DMS53 treated with DMSO at 0.1 percent for 48 hours (cell line): ENCODE measurements around the gene HES2.
"Not testable (repeated sequence)": the region's sequence is repeated elsewhere in the genome, so short reads cannot be mapped to it uniquely, and the experiment has no call there.

Source experiments
- DNase-seq: peaks from one replicate; lab custom pipeline; 2025; ENCODE audit not compliant: unreplicated experiment; lab: John Stamatoyannopoulos, UW

Gene HES2

DNA sequence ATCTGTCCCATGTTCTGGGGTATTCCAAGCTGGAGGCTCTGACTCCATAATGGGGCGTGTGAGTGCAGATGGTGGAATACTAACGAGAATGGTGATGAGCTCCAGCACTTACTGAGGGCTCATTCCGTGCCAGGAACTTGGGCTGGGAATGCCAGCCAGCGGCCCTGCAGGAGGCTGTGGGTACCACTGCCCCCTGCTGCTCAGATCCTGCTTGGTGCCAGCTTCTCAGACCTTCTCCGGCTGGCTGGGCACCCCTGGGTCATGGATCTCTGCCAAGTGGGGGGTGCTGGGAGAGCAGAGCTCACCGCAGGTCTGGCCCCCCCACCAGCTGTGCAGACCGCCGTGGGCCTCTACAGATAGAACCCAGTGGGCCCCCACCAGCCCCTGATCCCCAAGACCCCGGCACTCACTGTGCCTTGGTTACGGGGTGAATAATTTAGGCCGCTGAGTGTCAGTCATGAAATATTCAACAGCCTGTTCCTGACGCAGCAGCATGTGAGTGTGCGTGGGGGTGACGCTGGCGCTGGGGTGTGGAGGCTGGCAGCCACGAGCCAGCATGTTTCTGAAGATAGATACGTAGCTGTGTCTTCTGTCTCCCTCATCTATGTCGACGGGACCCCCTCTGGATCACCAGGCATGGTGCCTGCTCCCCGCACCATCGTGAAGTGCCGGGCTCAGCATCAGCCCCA is 17.4 kb upstream of the HES2 start:
- peak; percentile 28 for DNase-seq

DNA sequence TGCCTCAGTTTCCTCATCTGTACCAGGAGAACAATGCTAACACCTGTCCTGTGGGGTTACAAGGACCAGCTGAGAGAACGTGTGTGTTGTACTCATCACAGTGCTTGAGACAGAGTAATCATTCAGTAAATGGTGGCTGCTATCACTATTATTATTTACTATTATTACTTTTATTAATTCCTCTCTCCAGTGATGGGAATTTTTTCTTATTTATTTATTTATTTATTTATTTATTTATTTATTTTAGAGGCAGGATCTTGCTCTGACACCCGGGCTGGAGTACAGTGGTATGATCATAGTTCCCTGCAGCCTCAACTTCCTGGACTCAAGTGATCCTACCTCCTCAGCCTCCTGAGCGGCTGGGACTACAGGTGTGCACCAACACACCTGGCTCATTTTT is 16.6 kb upstream of the HES2 start:
- not testable (repeated sequence) for DNase-seq

DNA sequence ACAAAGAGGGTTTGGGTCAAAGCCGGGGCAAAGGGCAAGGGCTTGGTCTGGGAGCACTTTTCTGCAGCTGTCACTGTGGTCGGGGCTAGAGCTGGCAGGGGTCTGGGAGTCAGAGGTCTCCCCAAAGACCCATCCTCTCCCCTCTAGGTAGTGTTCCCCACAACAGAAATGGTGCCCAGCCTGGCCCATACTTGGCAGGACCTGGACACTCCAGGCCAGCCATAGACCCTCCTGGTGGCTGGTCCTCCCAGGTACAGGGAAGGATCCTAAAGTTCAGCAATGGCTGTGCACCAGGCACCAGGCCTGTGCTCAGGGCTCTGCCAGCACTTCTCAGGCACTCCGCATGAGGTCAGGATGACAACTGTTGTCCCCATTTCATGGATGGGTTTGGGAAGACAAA is 15.8 kb upstream of the HES2 start:
- no peak for DNase-seq

DNA sequence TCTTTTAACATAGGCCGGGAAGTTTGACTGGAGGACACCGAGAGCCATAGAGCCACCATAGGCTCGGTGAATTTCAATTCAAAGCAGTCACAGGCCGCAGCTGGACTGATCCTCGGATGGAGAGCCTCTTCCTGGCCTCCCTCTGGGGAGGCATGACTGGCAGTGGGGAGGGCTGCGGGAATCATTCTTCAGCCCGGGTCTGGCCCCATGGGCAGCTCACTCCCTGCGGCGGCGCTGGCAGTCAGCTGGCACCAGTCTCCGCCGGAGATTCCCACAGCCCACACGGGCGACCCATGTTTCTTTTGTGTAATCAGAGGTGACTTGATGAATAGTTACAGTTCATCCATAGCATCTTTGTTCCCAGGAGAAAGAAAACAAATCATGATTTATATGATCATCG is 15.4 kb upstream of the HES2 start:
- no peak for DNase-seq

DNA sequence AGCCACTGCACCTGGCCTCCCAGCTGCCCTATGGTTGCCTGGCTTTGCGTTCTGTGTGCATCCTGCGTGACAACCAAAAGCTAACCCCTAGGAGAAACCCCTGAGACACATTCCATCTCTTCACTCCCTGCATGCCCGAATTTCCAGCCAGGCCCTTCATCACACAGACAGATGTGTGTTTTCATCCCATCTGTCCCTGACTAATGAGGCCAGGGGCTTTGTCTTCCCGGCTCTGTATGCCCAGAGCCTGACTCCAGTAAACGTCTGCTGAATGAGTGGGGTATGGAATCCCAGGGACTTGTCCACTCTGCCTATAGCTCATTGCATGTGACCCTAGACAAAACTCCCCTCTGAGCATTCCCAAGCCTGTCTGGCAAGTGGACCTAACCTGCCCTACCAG is 14.5 kb upstream of the HES2 start:
- no peak for DNase-seq

DNA sequence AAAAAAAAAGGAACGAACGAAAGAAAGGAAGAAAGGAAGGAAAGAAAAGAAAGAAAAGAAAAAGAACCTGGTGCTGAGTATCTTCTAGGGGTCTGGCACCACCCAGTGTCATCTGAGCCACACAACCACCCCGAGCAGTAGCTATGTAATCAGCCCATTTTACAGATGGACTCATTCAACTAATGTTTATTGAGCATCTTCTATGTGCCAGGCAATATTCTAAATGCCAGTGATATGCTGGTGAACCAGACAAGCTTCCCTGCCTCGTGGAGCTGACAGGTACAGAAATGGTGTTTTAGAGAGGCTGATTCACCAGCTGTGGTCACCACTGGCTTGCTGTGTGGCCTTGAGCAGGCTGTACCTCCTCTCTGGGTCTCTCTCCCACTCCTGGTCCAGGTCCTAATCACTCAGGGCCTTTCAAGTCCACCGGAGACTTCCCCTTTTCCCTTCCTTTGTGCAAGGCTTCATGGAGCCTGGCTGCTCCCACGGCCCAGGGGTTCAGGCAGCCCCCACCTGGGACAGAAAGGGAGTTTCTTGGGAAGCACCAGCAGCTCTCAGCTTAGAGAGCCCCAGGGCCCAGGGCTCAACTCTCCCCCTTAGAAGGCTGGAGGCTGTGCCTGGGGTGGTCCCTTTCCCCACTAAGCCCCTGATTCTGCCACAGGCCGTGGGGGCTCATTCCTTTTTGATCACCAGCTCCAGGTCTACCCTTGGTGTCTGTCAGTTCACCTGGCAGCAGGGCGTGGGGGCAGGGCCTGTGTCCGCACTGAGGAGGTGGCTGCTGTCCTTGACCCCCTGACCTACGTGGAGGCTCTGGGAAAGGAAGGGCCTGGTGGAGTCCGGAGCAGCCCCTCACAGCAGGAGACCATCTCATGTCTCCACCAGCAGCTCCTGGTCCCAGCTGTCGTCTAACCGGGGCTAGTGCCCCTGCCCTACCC is 12.2 kb upstream of the HES2 start:
- not testable (repeated sequence) for DNase-seq

DNA sequence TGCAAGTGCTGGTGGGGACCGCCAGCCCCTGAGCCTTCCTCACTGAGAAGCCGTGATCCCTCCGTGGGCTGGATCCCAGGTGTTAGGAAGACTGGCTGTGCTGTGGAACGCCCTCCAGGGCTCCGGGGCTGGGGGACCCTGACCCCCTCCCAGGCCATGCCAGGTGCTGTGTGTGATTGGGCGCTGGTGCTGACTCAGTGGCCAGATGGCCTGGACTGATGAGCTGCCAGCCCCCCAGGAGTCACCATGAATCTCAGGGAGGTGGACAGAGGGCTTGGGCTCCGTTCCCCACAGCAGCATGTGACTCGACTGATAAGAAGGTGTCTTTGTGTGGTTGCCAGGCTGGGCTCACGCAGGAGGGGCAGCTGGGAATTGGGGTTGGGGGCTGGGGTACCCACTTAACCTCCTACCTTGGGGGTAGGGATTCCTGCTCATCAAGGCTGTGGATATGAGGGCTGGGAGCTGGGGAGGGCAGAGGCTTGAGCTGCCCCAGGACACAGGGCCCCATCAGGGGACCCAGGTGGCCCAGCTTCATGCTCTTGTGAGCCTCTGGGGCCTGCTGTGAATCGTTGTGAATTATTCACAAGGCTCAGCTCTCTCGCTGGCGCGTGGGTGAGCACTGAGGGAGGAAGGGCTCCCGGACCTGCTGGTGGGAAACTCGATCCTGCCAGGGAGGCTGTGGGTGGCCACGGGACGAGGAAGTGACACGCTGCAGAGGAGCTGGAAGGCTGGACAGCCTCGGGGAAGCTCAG is 10.1 kb upstream of the HES2 start:
- not testable (repeated sequence) for DNase-seq

DNA sequence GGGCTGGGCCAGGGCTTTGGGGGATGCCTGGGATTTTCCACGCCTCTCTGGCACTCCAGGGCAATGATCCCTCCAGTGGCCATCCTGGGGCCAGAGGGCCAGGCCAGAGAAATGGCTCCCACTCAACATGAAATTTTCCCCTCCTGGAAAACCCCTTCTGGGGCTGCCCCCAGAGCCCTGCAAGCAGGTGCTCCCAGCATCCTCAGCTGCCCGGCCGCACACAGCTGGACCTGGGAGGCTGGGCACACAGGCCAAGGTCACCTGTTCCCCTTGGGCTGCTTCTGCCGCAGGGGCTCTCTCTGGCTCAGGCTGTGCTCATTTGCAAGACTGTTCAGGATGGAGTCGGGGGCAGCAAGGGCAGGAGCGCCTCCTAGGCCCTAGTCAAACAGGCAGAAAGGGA is 8.7 kb upstream of the HES2 start:
- DNase-seq: not testable (repeated sequence)

DNA sequence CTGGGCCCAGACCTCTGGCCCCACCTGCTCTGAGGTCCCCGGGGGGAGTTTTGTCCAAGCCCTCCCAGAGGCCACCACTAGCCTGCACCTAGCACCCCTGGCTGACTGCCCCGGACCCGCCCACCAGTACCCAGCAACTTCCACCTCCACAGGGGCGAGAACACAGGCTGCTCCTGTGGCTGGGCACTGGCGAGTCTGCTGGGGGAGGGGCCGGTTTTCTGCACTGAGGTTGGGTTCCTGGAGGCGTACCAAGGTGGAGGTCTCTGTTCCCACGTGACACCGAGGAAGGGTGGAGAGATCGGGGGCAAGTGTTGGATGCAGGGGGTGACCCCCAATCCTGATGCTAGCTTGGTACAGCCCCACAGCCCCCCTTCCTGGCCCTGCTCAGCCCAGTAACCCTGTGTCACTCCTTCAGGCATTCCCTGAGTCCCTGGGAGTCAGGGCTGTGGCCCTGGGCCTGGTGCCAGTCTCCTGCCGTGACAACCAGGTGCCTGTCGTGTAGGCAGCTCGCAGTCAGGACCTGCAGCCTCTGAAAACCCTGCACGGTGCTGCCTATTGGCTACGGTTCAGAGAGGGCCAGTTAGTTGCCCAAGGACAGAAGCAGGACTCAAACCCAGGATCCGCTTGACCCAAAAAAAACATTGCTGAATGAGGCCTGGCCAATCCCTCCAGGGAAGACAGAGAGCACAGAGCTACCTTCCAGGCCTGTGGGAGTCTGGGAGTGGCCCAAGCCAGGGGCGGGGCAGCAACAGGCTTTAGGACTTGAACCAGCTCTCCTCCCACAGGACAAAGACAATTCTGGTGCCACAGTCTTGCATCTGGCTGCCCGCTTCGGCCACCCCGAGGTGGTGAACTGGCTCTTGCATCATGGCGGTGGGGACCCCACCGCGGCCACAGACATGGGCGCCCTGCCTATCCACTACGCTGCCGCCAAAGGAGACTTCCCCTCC is 8.0 kb upstream of the HES2 start:
- DNase-seq: no peak

DNA sequence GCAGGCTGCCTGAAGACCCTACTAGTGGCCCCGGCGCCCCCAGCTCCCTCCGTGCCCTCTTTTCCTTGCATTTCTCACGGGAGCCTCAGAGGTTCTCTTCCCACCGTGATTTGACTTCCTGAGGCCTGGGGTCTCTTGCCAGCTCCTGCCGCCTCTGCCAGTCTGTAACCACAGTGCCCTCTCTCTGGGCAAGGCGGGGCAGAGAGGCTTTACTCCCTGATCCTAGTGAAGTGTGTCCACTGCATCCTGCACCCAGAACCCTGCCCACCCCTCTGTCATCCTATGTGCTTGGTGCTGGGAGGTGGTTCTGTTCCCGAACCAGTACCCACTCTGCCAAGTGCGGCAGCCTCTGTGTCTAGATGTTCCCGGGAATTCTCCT is 7.2 kb upstream of the HES2 start:
- no peak for DNase-seq

DNA sequence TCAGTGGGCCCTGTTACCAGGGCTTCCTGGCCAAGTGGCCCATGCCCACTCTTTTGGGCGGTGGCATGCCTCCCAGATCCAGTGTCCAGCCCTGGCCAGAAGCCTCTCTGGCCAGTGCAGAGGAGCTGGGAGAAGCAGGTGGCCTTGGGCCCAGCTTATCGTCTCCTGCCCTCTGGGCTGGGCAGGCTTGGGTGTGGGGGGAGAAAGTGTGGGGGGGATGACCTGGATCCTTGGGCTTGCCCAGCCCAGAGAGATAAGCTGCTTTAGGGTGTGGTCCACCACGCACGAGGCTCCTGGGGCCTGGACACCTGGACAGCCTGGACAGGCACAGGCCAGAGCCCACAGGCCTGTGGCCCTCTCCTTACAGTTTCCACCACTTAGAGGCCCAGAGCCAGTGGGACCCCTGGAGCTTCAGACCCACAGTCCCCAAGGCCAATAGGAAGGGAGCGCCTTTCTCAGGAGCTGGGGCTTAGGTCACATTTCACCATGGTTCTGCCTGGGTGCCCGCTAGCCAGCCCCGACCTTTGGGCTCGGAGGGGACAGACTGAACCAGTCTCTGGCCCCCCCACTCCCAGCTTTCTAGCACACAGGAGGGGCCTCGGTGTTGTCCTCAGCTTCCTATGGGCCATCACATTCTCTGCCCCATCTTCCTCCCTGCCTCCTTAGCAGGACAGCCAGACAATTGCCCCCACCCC is 6.7 kb upstream of the HES2 start:
- DNase-seq: no peak

DNA sequence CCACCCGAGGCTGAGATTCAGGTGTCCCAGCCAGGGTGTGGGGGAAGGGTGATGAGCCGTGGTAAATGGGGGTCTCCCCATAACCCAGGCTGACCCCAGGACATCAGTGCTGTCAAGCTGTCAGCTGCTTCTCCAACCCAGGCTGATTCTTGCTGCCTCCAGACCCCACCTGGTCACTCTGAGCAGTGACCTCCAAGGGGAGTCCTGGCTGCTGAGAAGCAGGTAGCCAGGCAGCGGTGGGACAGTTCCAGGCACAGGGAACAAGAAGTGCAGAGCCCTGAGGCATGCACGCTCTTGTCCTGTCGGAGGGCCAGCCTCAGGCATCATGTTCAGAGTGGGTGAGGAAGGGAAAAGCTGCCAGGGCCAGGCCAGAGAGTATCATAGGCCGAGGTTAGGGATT is 5.9 kb upstream of the HES2 start:
- DNase-seq: no peak

DNA sequence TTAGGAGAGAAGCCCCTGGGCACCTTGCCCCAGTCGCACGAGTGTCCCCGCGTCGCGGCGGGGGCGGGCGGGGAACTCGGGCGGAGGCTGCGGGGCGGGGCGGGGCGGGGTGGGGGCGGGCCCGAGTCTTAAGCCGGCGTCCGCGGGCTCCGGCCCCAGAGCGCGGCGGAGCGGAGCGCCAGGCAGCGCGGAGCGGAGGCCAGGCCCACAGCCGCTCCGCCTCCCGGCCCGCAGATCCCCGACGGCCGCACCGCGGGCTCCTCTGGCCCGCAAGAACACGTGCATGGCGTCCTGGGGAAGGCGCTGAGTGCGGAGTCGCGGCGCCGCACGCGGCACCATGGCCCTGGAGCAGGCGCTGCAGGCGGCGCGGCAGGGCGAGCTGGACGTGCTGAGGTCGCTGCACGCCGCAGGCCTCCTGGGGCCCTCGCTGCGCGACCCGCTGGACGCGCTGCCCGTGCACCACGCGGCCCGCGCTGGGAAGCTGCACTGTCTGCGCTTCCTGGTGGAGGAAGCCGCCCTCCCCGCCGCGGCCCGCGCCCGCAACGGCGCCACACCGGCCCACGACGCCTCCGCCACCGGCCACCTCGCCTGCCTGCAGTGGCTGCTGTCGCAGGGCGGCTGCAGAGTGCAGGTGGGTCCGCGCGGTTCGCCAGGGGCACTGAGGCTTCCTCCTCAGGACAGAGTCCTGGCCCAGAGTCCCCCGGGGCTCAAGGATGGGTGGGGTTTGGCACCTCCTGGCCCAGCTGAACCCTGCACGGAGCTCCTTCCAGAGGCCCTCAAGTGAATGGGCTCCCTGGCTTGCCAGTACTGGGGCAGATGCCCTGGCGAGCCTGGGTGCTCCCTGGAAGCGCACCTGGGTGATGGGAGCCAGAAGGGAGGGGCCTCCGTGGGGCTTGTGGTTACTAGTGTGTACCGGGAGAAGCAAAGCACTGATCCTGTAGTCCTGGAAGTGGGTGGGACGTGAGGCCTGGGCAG is 5.2 kb upstream of the HES2 start, which contains the start of gene ESPN:
Gene ESPN, plus strand, starts transcription at position 158 of the 975 bp plus-strand sequence. Its CDS starts 180 bp downstream, at position 338.
- no peak for DNase-seq

DNA sequence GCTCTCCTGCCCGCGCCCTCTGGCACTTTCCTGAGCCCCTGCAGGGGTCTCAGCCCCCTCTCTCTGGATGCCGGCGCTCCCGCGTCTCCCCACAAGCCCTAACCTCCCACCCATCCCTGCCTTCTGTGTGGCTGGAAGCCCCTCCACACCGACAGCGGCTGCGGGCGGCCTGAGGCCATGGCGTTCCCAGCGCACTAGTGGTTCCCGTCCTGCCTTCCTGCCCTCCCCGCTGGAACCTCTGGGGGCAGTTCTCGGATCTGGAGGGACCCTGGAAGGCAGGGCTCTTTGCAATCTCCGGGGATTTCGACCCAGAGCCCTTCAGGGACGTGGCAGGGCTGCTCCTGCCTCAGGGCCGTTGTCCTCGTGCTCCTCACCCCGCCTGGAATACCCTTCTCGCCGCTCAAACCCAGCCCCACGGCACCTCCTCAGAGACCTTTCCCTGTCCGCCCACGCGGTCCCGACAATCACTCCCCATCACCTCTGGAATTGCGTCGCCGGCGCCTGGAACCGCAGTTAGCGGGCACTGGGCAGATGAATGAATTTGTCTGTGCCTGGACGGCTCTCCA is 4.4 kb upstream of the HES2 start:
- no peak for DNase-seq

DNA sequence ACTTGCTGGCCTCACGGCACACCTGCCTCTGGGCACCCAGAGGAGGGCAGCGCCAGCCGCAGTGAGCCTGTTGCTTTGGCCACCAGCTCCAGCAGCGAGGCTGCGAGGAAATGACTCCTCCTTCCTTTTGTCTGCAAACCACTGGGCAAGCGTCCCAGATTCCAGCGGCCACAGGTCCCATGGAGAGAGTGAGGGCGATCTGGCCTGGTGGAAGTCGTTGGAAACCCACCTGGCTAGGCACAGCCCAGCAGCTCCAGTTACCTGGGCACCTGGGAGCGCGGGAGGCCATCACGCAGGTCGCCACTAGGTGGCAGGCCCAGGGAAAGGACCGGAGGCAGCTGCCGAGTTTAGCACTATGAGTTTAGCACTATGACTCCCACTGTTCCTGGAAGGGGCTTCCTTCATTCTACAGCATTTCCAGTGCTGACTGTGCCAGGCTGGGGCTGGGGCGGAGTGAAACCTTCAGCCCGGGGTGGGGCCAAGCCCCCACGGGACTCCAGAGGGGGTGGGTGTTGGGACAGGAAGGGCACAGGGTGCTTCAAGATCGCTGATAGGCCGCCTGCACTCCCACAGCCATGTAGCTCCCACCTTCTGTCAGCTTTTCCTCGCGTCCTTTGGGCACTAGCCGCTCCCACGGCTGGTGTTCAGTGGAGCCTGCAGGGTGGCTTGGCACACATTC is 3.7 kb upstream of the HES2 start:
- DNase-seq: peak; percentile 70

DNA sequence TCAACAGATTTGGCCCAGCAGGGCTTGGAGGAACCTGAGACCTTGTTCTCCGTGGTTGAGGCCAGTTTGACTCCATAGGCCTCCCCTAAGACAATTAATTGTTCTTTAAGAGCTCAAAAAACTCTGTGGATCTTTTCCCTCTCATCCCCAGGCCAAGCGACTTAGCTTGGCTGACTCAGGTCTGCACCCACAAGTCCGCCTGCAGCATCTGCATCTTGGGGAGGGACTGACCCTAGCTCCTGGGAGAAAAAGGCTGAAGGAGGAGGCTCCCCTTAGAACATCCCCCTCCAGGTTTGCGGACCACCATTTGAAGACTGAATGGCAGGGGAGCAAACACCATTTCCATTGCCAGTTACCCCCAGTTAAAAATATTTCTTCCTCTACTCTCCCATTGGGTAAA is 1.5 kb upstream of the HES2 start:
- DNase-seq: no peak

DNA sequence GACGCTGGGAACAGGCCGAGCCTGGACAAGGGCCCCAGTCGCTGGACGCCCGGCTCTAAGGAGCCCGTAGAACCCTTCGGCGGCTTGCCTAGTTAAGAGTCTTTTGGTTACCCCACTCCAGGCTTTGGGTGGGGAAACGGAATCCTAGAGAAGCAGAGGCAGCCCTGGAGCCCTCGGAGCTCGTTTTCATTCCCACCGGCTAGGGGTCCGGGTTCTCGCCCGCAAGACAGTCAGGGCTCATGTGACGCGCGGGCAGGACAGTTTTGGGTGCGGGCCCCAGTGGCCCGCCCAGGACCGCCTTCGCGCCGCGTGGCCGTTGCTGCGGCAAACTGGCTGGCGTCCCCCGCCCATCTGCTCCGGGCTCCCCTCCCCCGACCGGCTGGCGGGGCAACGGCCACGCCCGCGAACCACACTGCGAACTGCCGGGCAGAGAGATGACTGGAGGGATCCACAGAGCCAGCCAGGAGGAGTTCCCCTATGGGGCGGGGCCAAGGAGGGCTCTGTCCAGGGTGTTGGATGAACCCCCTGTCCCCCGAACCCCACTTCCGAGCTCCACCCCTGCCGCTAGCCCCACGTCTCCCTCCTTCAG is 829 bp upstream of the HES2 start:
- DNase-seq: no peak
